Natural killer cell (primary cell): ENCODE results near the gene PKP4. TPM values are rescaled to one million over a fixed set of nuclear protein-coding genes. Genes with fewer than 3 reads are reported as not detected.

Experiments used
- ATAC-seq, 3 donors: fragments of 150-1000 bp in 2 of 3; fragments of 200-7000 bp in 1 of 3; cut with Tn5 transposase; 1 replicate in 1 of 3; 2 replicates in 2 of 3; pipeline ENCODE4 v1.10.0; 2021; ENCODE audit warnings: mild to moderate bottlenecking in 2 of 3, moderate library complexity in 2 of 3
- DNase-seq, 2 donors: peaks; one replicate each; pipeline versions ENCODE4 v3.0.0 to v3.0.0-alpha.2; 2013 to 2021; ENCODE audit warnings: mixed read lengths in 1 of 2
- H3K27ac ChIP-seq: one replicate; pipeline ENCODE4 v1.5.1; 2013; ENCODE audit warnings: mild to moderate bottlenecking, low read length
- H3K27me3 ChIP-seq: one replicate; pipeline ENCODE4 v1.6.1; 2013; ENCODE audit warnings: low read length; ENCODE audit not compliant: control insufficient read depth, insufficient read depth
- H3K36me3 ChIP-seq: one replicate; pipeline ENCODE4 v1.6.1; 2013; ENCODE audit warnings: low read length; ENCODE audit not compliant: control insufficient read depth, insufficient read depth
- H3K4me1 ChIP-seq: one replicate; pipeline ENCODE4 v1.6.1; 2013; ENCODE audit warnings: low read length; ENCODE audit not compliant: control insufficient read depth, insufficient read depth
- H3K4me3 ChIP-seq: one replicate; pipeline ENCODE4 v1.5.1; 2013; ENCODE audit warnings: low read length
- H3K9me3 ChIP-seq: one replicate; pipeline ENCODE4 v1.6.1; 2013; ENCODE audit warnings: low read length; ENCODE audit not compliant: control insufficient read depth, insufficient read depth
- H3K27ac Mint-ChIP-seq, 2 donors: one replicate each; pipeline ENCODE4 v1.8.0; 2022; ENCODE audit warnings: mild to moderate bottlenecking in 2 of 2, mixed read lengths in 2 of 2, moderate library complexity in 1 of 2
- H3K27me3 Mint-ChIP-seq, 2 donors: one replicate each; pipeline ENCODE4 v1.8.0; 2022; ENCODE audit warnings: low read depth in 2 of 2, mixed read lengths in 2 of 2
- H3K36me3 Mint-ChIP-seq: one replicate; pipeline ENCODE4 v1.8.0; 2022; ENCODE audit warnings: mixed read lengths
- H3K4me1 Mint-ChIP-seq, 2 donors: one replicate each; pipeline ENCODE4 v1.8.0; 2022; ENCODE audit warnings: mixed read lengths in 2 of 2
- H3K4me3 Mint-ChIP-seq: one replicate; pipeline ENCODE4 v1.8.0; 2022; ENCODE audit warnings: mild to moderate bottlenecking, moderate library complexity, mixed read lengths
- H3K9me3 Mint-ChIP-seq, 2 donors: one replicate each; pipeline ENCODE4 v1.8.0; 2022; ENCODE audit warnings: mixed read lengths in 2 of 2
- CTCF ChIP-seq: fragments of 200-600 bp; IDR thresholded peaks from one replicate; pipeline ENCODE4 v1.8.0; 2022; ENCODE audit warnings: antibody characterized with exemption
- WGBS: methylation state at CpG from one replicate; pipeline ENCODE4 v1.1.7; 2013; ENCODE audit warnings: missing lambda C conversion rate; ENCODE audit not compliant: insufficient coverage; 5-methylcytosine and 5-hydroxymethylcytosine counted together
- intact Hi-C: fragments of 100-400 bp; cut with micrococcal nuclease; formaldehyde crosslinking; loops from one replicate; pipeline ENCODE4 v1.14.2; 2022
- total RNA-seq, 4 donors: library from RNA; stranded (reverse); fragments of 120-200 nt in 1 of 4; gene quantifications; one replicate each; pipeline versions ENCODE4 v1.2.3 to v1.2.4, GENCODE V29; 2013 to 2022

PKP4 gene
- total RNA-seq, 3 donors from 2014 or later (not counting 1 experiment from before 2014, with no cell fraction given): 5.9 to 8.4 (median 7.2) TPM

- Histone ChIP-seq H3K4me1 (no peaks in the 10 kb centered on the region), H3K36me3 (no peaks in the 10 kb centered on the region), H3K4me3 (no peak overlapping the region), H3K27ac (no peak overlapping the region), H3K27me3 (no peaks in the 10 kb centered on the region), H3K9me3 (no peaks in the 10 kb centered on the region)
- H3K4me1 Mint-ChIP-seq: no peaks in the 10 kb centered on the region
- H3K9me3 Mint-ChIP-seq: no peaks in the 10 kb centered on the region
- no peak overlapping the region for H3K4me3 Mint-ChIP-seq
- no peak overlapping the region for H3K27ac Mint-ChIP-seq
- DNase-seq (no peak), ATAC-seq (no peak)
- TF ChIP-seq CTCF: no peak
- intact Hi-C loops: no loop called here
- WGBS: 57% methylated on average over 3 of the region's 3 CpGs
- H3K27me3 Mint-ChIP-seq: no peaks in the 10 kb centered on the region
- no peaks in the 10 kb centered on the region for H3K36me3 Mint-ChIP-seq
Observed at GRCh38 chr2:158655628-158656027, 198.9 kb downstream of the PKP4 start.

GRCh38 chr2:158656492-158657229, 199.9 kb downstream of the PKP4 start:
- H3K27me3 ChIP-seq: no peaks in the 10 kb centered on the region
- H3K36me3 ChIP-seq: no peaks in the 10 kb centered on the region
- H3K4me3 ChIP-seq: no peak overlapping the region
- 79% methylated on average over 9 of the region's 10 CpGs for WGBS
- no peaks in the 10 kb centered on the region for H3K9me3 Mint-ChIP-seq
- H3K4me1 ChIP-seq: no peaks in the 10 kb centered on the region
- no peak overlapping the region for H3K4me3 Mint-ChIP-seq
- H3K4me1 Mint-ChIP-seq: no peaks in the 10 kb centered on the region
- no peaks in the 10 kb centered on the region for H3K9me3 ChIP-seq
- DNase-seq (no peak), ATAC-seq (no peak)
- H3K27ac Mint-ChIP-seq: no peak overlapping the region
- H3K36me3 Mint-ChIP-seq: no peaks in the 10 kb centered on the region
- H3K27me3 Mint-ChIP-seq: no peaks in the 10 kb centered on the region
- H3K27ac ChIP-seq: no peak overlapping the region
- intact Hi-C loops: no loop called here
- no peak for TF ChIP-seq CTCF

GRCh38 chr2:158658396-158658795, 201.6 kb downstream of the PKP4 start:
- Histone ChIP-seq H3K27me3 (no peaks in the 10 kb centered on the region), H3K36me3 (no peaks in the 10 kb centered on the region), H3K27ac (no peak overlapping the region), H3K4me3 (no peak overlapping the region), H3K9me3 (no peaks in the 10 kb centered on the region), H3K4me1 (no peaks in the 10 kb centered on the region)
- TF ChIP-seq CTCF: no peak
- Mint-ChIP-seq H3K4me3 (no peak overlapping the region), H3K27me3 (no peaks in the 10 kb centered on the region), H3K27ac (no peak overlapping the region), H3K36me3 (no peaks in the 10 kb centered on the region), H3K9me3 (no peaks in the 10 kb centered on the region), H3K4me1 (no peaks in the 10 kb centered on the region)
- intact Hi-C loops: no loop called here
- 100% methylated on average over 2 of the region's 2 CpGs for WGBS
- ATAC-seq: no peak
- DNase-seq: no peak

- H3K36me3 Mint-ChIP-seq: no peaks in the 10 kb centered on the region
- 97% methylated on average over 1 of the region's 1 CpG for WGBS
- H3K36me3 ChIP-seq: no peaks in the 10 kb centered on the region
Observed at GRCh38 chr2:158659483-158659882, 202.7 kb downstream of the PKP4 start.

More at GRCh38 chr2:158659483-158659882, 202.7 kb downstream of the PKP4 start:
- no peaks in the 10 kb centered on the region for H3K9me3 ChIP-seq
- no peak for TF ChIP-seq CTCF
- Mint-ChIP-seq H3K27ac (no peak overlapping the region), H3K4me3 (no peak overlapping the region), H3K27me3 (no peaks in the 10 kb centered on the region), H3K9me3 (no peaks in the 10 kb centered on the region), H3K4me1 (no peaks in the 10 kb centered on the region)
- ATAC-seq: no peak
- no peaks in the 10 kb centered on the region for H3K27me3 ChIP-seq
- no peak overlapping the region for H3K27ac ChIP-seq
- H3K4me1 ChIP-seq: no peaks in the 10 kb centered on the region
- no peak for DNase-seq
- H3K4me3 ChIP-seq: no peak overlapping the region
- intact Hi-C loops: no loop called here
